Testis (tissue), 2 donors: ENCODE data around the gene TMEM212.

Experiments
- CTCF ChIP-seq, 3 experiments: fragments of 450-650 bp in 2 of 3; fragments of 200-600 bp in 1 of 3; sonication (generic) in 1 of 3; IDR thresholded peaks; one replicate each; pipeline ENCODE4 v1.5.1; 2016 to 2019; ENCODE audit warnings: antibody characterized with exemption in 3 of 3, mild to moderate bottlenecking in 2 of 3, moderate library complexity in 1 of 3
- POLR2A ChIP-seq: fragments of 450-650 bp; IDR thresholded peaks from one replicate; pipeline ENCODE4 v1.6.1; 2017; ENCODE audit warnings: antibody characterized with exemption, mild to moderate bottlenecking, moderate library complexity

- TF ChIP-seq CTCF (IDR thresholded peaks at IDR 0.05) (no peak), POLR2A (no peak)
Measured at GRCh38 chr3:171824824-171825221, 18.3 kb upstream of the TMEM212 start.
